NB4 (cell line): ENCODE data around the gene DSCAML1.

Experiments
- DNase-seq: peaks from one replicate; pipeline ENCODE4 v3.0.0; 2010; ENCODE audit warnings: low read depth
- H3K4me3 ChIP-seq: one replicate; pipeline ENCODE4 v1.5.1; 2011; ENCODE audit warnings: mild to moderate bottlenecking, low read depth, low read length, moderate library complexity
- MYC ChIP-seq: IDR thresholded peaks from 2 replicates; pipeline ENCODE4 v1.6.1; 2011; ENCODE audit warnings: low read depth, low read length
- POLR2A ChIP-seq: IDR thresholded peaks from 2 replicates; pipeline ENCODE4 v1.6.1; 2011; ENCODE audit warnings: mild to moderate bottlenecking; ENCODE audit not compliant: insufficient read length; ENCODE audit errors: extremely low read depth
- TF ChIP-seq, protein P1 (sequence below): IDR thresholded peaks from 2 replicates; pipeline ENCODE4 v1.6.1; 2011; ENCODE audit warnings: low read depth, low read length
- TF ChIP-seq, protein P2 (sequence below): IDR thresholded peaks from one replicate; pipeline ENCODE4 v1.5.1; 2012; ENCODE audit warnings: low read depth, low read length

The DSCAML1 gene

DNA sequence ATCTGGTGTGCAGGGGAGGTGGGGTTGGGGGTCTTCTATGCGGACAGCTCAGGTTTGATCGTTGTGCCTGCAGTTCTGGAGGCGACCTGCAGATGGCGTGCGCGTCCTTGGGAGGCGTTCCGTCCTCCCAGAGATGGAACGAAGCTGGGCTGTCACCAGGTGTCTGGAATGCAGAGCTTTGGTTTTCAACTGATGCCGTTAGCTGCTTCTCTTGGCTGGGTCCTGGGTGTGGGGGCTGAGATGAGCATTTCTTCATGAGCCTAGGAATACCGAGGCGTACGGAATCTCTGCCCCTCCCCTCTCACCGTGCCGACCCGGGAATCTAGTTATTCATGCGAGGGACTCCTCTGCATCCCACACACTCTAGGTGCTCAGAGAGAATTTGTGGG is 370.7 kb downstream of the DSCAML1 start:
- no peak for TF ChIP-seq POLR2A
- TF ChIP-seq MYC = no peak
- TF ChIP-seq, protein P1, sequence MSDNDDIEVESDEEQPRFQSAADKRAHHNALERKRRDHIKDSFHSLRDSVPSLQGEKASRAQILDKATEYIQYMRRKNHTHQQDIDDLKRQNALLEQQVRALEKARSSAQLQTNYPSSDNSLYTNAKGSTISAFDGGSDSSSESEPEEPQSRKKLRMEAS = no peak
- TF ChIP-seq, protein P2, sequence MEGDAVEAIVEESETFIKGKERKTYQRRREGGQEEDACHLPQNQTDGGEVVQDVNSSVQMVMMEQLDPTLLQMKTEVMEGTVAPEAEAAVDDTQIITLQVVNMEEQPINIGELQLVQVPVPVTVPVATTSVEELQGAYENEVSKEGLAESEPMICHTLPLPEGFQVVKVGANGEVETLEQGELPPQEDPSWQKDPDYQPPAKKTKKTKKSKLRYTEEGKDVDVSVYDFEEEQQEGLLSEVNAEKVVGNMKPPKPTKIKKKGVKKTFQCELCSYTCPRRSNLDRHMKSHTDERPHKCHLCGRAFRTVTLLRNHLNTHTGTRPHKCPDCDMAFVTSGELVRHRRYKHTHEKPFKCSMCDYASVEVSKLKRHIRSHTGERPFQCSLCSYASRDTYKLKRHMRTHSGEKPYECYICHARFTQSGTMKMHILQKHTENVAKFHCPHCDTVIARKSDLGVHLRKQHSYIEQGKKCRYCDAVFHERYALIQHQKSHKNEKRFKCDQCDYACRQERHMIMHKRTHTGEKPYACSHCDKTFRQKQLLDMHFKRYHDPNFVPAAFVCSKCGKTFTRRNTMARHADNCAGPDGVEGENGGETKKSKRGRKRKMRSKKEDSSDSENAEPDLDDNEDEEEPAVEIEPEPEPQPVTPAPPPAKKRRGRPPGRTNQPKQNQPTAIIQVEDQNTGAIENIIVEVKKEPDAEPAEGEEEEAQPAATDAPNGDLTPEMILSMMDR = peak; percentile 98
- no peak overlapping the region for H3K4me3 ChIP-seq
- peak; percentile 57 for DNase-seq

- TF ChIP-seq POLR2A (no peak), MYC (no peak)
- TF ChIP-seq, protein P2 = no peak
- TF ChIP-seq, protein P1 = no peak
- no peak for DNase-seq
- H3K4me3 ChIP-seq = no peak overlapping the region
Observed at GRCh38 chr11:117425679-117426296, 371.2 kb downstream of the DSCAML1 start.

DNA sequence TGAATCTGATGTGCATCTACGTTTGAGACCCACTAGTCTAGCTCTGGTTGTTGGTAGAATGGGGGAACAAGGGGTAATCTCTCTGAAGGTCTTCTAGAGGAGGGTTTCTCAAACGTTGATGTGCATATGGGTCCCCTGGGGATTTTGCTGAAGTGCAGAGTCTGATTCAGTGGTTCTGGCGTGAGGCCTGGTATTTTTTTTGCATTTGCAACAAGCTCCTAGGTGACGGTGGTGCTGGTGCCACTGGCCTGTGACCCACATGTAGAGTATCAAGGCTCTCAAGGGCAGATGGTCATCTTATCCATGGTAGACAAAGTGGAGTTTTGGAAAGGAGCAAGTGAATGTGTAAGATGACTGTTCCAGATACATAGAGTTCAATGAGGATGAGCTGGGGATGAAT is 372.2 kb downstream of the DSCAML1 start:
- DNase-seq = peak; percentile 25
- TF ChIP-seq, protein P1 = no peak
- TF ChIP-seq MYC (no peak), POLR2A (no peak)
- TF ChIP-seq, protein P2 = no peak
- no peak overlapping the region for H3K4me3 ChIP-seq

DNA sequence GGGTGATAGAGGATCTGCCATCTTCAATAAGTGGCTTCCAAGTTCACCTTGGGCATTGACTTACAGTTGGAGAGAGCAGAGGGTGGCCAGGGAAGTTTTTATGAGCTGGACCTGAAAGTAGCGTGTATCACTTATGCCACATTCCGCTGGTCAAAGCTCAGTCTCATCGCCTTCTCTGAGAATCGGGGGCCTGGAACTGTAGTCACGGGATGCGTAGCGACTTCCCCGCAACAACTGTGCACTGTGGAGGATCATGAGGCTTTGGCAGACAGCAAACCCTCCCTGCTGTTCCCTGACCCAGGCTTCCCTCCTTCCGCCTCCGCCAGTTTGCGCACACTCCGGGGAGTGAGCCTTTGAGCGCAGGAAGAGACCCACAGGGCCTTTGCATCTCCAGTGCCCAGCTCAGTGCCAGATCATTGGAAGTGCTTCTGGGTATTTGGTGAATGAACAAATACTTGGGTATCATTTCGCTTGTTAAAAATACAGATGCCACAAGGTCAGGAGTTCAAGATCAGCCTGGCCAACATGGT is 373.9 kb downstream of the DSCAML1 start:
- H3K4me3 ChIP-seq = no peak overlapping the region
- no peak for DNase-seq
- no peak for TF ChIP-seq POLR2A
- TF ChIP-seq, protein P1 = no peak
- TF ChIP-seq, protein P2 = no peak
- no peak for TF ChIP-seq MYC

DNA sequence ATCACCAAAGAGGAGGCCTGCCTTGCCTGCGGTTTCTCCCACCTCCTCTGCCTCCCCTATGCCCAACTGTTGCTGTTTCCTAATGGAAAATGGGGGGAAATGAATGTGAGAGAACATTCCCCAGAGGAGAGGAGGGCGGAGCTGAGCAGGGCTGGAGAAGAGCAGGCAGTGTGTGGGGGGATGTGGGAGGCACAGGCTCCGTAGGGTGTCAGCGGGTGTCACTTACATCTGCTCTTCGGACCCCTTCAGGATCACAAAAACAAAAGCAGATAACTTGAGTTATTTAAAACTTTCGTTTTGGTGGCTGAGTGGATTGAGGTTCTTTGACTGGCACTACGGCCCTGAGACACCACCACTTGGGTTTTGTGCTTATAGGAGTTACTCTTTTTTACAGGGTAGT is 375.5 kb downstream of the DSCAML1 start:
- TF ChIP-seq MYC (no peak), POLR2A (no peak)
- TF ChIP-seq, protein P2 = no peak
- TF ChIP-seq, protein P1 = no peak
- DNase-seq = no peak
- no peak overlapping the region for H3K4me3 ChIP-seq

DNA sequence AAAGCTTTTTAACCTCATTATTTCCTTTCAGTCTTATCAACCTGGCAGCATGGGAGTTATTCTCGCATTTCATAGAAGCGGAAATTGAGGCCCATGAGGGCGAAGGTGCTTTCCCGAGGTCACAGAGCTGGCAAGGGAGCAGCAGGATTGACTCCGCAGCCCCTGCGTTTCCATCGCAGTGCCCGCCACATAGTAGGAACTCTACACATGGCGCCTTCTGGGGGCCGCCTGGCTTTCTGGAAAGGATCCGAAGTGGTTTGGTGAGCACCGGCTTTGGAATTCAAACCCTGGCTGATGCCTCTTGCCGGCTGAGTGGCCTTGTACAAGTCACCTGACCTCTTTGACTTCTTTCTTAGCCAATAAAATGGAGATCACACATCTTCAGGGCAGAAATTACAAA is 376.0 kb downstream of the DSCAML1 start:
- TF ChIP-seq, protein P2 = no peak
- TF ChIP-seq POLR2A (no peak), MYC (no peak)
- TF ChIP-seq, protein P1 = no peak
- H3K4me3 ChIP-seq = no peak overlapping the region
- no peak for DNase-seq
